Gastroesophageal sphincter (tissue), 4 donors: ENCODE data around the gene EMILIN1. TPM values are rescaled to one million over a fixed set of nuclear protein-coding genes. Genes with fewer than 3 reads are reported as not detected.

ENCODE experiments used
- ATAC-seq: fragments of 150-250 bp; one replicate; pipeline ENCODE4 v1.9.1; 2016; ENCODE audit warnings: mild to moderate bottlenecking, moderate library complexity
- H3K27ac ChIP-seq, 4 donors: fragments of 200-600 bp; sonication (generic) in 3 of 4; 1 replicate in 3 of 4; 2 replicates in 1 of 4; pipeline ENCODE4 v1.5.1; 2016 to 2019
- H3K27me3 ChIP-seq: fragments of 200-600 bp; sonication (generic); one replicate; pipeline ENCODE4 v1.5.1; 2019
- H3K36me3 ChIP-seq, 2 donors: fragments of 200-600 bp; sonication (generic); one replicate each; pipeline ENCODE4 v1.5.1; 2019; ENCODE audit warnings: control low read depth in 1 of 2
- H3K4me1 ChIP-seq, 3 donors: fragments of 200-600 bp; sonication (generic); 1 replicate in 2 of 3; 2 replicates in 1 of 3; pipeline ENCODE4 v1.5.1; 2016 to 2019; ENCODE audit warnings: control low read depth in 2 of 3
- H3K4me3 ChIP-seq, 2 donors: fragments of 200-600 bp; sonication (generic); one replicate each; pipeline ENCODE4 v1.5.1; 2019; ENCODE audit warnings: mild to moderate bottlenecking in 1 of 2, moderate library complexity in 1 of 2
- H3K9me3 ChIP-seq, 3 donors: fragments of 200-600 bp; sonication (generic); one replicate each; pipeline ENCODE4 v1.5.1; 2017 to 2019; ENCODE audit warnings: control low read depth in 2 of 3
- CTCF ChIP-seq, 4 experiments: fragments of 200-600 bp in 2 of 4; fragments of 450-650 bp in 2 of 4; sonication (generic) in 1 of 4; IDR thresholded peaks; one replicate each; pipeline ENCODE4 v1.5.1; 2017 to 2019; ENCODE audit warnings: antibody characterized with exemption in 4 of 4, mild to moderate bottlenecking in 2 of 4, moderate library complexity in 2 of 4
- EP300 ChIP-seq: sonication (generic); formaldehyde crosslinking; IDR thresholded peaks from one replicate; pipeline ENCODE4 v1.6.1; 2017; ENCODE audit warnings: antibody characterized with exemption, mild to moderate bottlenecking
- POLR2A ChIP-seq, 2 donors: fragments of 450-650 bp; IDR thresholded peaks; one replicate each; pipeline ENCODE4 v1.6.1; 2017; ENCODE audit warnings: antibody characterized with exemption in 2 of 2, mild to moderate bottlenecking in 2 of 2, moderate library complexity in 1 of 2
- POLR2AphosphoS5 ChIP-seq: sonication (generic); formaldehyde crosslinking; IDR thresholded peaks from one replicate; pipeline ENCODE4 v1.6.1; 2017; ENCODE audit warnings: antibody characterized with exemption
- WGBS, 2 donors: methylation state at CpG; one replicate each; pipeline ENCODE4 v1.1.5; 2018; ENCODE audit warnings: low coverage in 1 of 2; 5-methylcytosine and 5-hydroxymethylcytosine counted together
- total RNA-seq, 4 donors: library from RNA; depleted of rRNA; stranded (reverse); fragments of >200 nt; gene quantifications; one replicate each; pipeline ENCODE4 v1.1.0, GENCODE V29; 2016

Gene EMILIN1
- total RNA-seq, 4 donors from 2014 or later, result 94.1 to 257 (median 174) TPM

- no peak for ATAC-seq
- peaks cover 0 to 14% (median 0%) of the 10 kb centered on the region in 3 donors for H3K4me1 ChIP-seq
- no peak overlapping the region for H3K4me3 ChIP-seq
- WGBS, 2 donors, result 95 to 100% methylated on average over 1 to 4 of the region's 8 CpGs
- H3K9me3 ChIP-seq, result no peaks in the 10 kb centered on the region
- peaks cover 0 to 66% of the 10 kb centered on the region in 2 donors for H3K36me3 ChIP-seq
- no peak overlapping the region for H3K27ac ChIP-seq
- no peaks in the 10 kb centered on the region for H3K27me3 ChIP-seq
- no peak for TF ChIP-seq EP300
- no peak for TF ChIP-seq POLR2A (IDR thresholded peaks at IDR 0.05)
- no peak for TF ChIP-seq CTCF (IDR thresholded peaks at IDR 0.05)
- no peak for TF ChIP-seq POLR2AphosphoS5
Observed at GRCh38 chr2:27040282-27040681, 38.1 kb upstream of the EMILIN1 start.

- ATAC-seq, result no peak
- Histone ChIP-seq H3K9me3 (no peaks in the 10 kb centered on the region), H3K27me3 (no peaks in the 10 kb centered on the region), H3K4me1 (peaks cover 0 to 10% (median 0%) of the 10 kb centered on the region in 3 donors), H3K4me3 (no peak overlapping the region), H3K36me3 (peaks cover 0 to 51% of the 10 kb centered on the region in 2 donors), H3K27ac (peak overlapping the region in 2 of 4 donors; percentile 9 to 43)
- no peak for TF ChIP-seq POLR2AphosphoS5
- no peak for TF ChIP-seq CTCF (IDR thresholded peaks at IDR 0.05)
- TF ChIP-seq POLR2A (IDR thresholded peaks at IDR 0.05), result no peak
- TF ChIP-seq EP300, result no peak
- 16 to 23% methylated on average over 2 to 3 of the region's 5 CpGs for WGBS, 2 donors
Observed at GRCh38 chr2:27041752-27042151, 36.7 kb upstream of the EMILIN1 start.

- TF ChIP-seq POLR2A (IDR thresholded peaks at IDR 0.05) (no peak), POLR2AphosphoS5 (no peak), CTCF (IDR thresholded peaks at IDR 0.05) (no peak), EP300 (no peak)
- Histone ChIP-seq H3K36me3 (peaks cover 0 to 46% of the 10 kb centered on the region in 2 donors), H3K4me1 (peaks cover 0 to 10% (median 0%) of the 10 kb centered on the region in 3 donors), H3K27ac (peak overlapping the region in 2 of 4 donors; percentile 9 to 43), H3K9me3 (no peaks in the 10 kb centered on the region), H3K27me3 (no peaks in the 10 kb centered on the region), H3K4me3 (no peak overlapping the region)
- no peak for ATAC-seq
- WGBS, 2 donors, result 59 to 72% methylated on average over 7 to 10 of the region's 10 CpGs
Observed at GRCh38 chr2:27042159-27042661, 36.2 kb upstream of the EMILIN1 start.

- H3K9me3 ChIP-seq, result no peaks in the 10 kb centered on the region
- no peaks in the 10 kb centered on the region for H3K27me3 ChIP-seq
- 80 to 84% methylated on average over 3 to 7 of the region's 7 CpGs for WGBS, 2 donors
- no peak for ATAC-seq
- TF ChIP-seq POLR2A (IDR thresholded peaks at IDR 0.05) (no peak), EP300 (no peak)
- H3K4me3 ChIP-seq, result no peak overlapping the region
- no peak overlapping the region for H3K27ac ChIP-seq
- H3K36me3 ChIP-seq, result peaks cover 0 to 37% of the 10 kb centered on the region in 2 donors
- H3K4me1 ChIP-seq, result peaks cover 0 to 10% (median 0%) of the 10 kb centered on the region in 3 donors
Observed at GRCh38 chr2:27042985-27043634, 35.3 kb upstream of the EMILIN1 start.

GRCh38 chr2:27049422-27050280 is 28.8 kb upstream of the EMILIN1 start:
- ATAC-seq, result peak; percentile 3
- peak overlapping the region; percentile 89 to 99 for H3K4me3 ChIP-seq
- WGBS, 2 donors, result 20 to 31% methylated on average over 12 to 13 of the region's 52 CpGs
- no peaks in the 10 kb centered on the region for H3K9me3 ChIP-seq
- peak overlapping the region; percentile 85 to 98 (median 96) for H3K27ac ChIP-seq
- no peaks in the 10 kb centered on the region for H3K27me3 ChIP-seq
- H3K4me1 ChIP-seq, result peaks cover 0 to 30% (median 15%) of the 10 kb centered on the region in 3 donors
- H3K36me3 ChIP-seq, result peaks cover 0 to 19% of the 10 kb centered on the region in 2 donors
- no peak for TF ChIP-seq CTCF (IDR thresholded peaks at IDR 0.05)
- TF ChIP-seq POLR2A (IDR thresholded peaks at IDR 0.05), result no peak
- no peak for TF ChIP-seq POLR2AphosphoS5
- no peak for TF ChIP-seq EP300
